Body of pancreas (tissue), 4 donors: ENCODE measurements around the gene MYL4.

Experiments used
- CTCF ChIP-seq, 7 experiments: fragments of 450-650 bp in 4 of 7; fragments of 200-600 bp in 3 of 7; sonication (generic) in 3 of 7; IDR thresholded peaks; one replicate each; pipeline ENCODE4 v1.5.1; 2016 to 2019; ENCODE audit warnings: antibody characterized with exemption in 7 of 7
- POLR2A ChIP-seq, 3 donors: fragments of 450-650 bp; IDR thresholded peaks; one replicate each; pipeline ENCODE4 v1.6.1; 2016; ENCODE audit warnings: antibody characterized with exemption in 3 of 3, mild to moderate bottlenecking in 2 of 3

GRCh38 chr17:47254403-47254943 lies 45.3 kb downstream of the MYL4 start:
- no peak for TF ChIP-seq CTCF (IDR thresholded peaks at IDR 0.05)
- TF ChIP-seq POLR2A (IDR thresholded peaks at IDR 0.05) = no peak
